Neural cell (in vitro differentiated cells): ENCODE measurements around the gene BCL6B. TPM values are rescaled to one million over a fixed set of nuclear protein-coding genes. Genes with fewer than 3 reads are reported as not detected.

Source experiments
- H2AFZ ChIP-seq: fragments of 200-600, 300-800 bp; sonication (generic), shearing (Covaris generic); 2 replicates; pipeline ENCODE4 v1.6.0; 2014; ENCODE audit warnings: low read depth, mild to moderate bottlenecking, antibody characterized with exemption, low read length, moderate library complexity
- H3F3A ChIP-seq: fragments of 200-600 bp; shearing (Covaris generic); 2 replicates; pipeline ENCODE4 v1.6.1; 2016; ENCODE audit warnings: mild to moderate bottlenecking, moderate library complexity, mixed read lengths, antibody characterized with exemption, low read length; ENCODE audit not compliant: insufficient read depth, poor library complexity, severe bottlenecking
- H3K27ac ChIP-seq: fragments of 200-600, 300-800 bp; sonication (generic), shearing (Covaris generic); 2 replicates; pipeline ENCODE4 v1.5.1; 2014; ENCODE audit warnings: mild to moderate bottlenecking, low read length, moderate library complexity
- H3K27me3 ChIP-seq: fragments of 300-800, 200-600 bp; sonication (generic), shearing (Covaris generic); 2 replicates; pipeline ENCODE4 v1.6.0; 2014; ENCODE audit warnings: mild to moderate bottlenecking, low read depth, low read length, moderate library complexity; ENCODE audit not compliant: insufficient read depth
- H3K36me3 ChIP-seq: fragments of 300-800, 200-600 bp; sonication (generic), shearing (Covaris generic); 2 replicates; pipeline ENCODE4 v1.5.1; 2014; ENCODE audit warnings: mild to moderate bottlenecking, antibody characterized with exemption, low read length, moderate library complexity; ENCODE audit not compliant: insufficient read depth
- H3K4me2 ChIP-seq: fragments of 300-800, 200-600 bp; sonication (generic), shearing (Covaris generic); 2 replicates; pipeline ENCODE4 v1.6.0; 2014; ENCODE audit warnings: mild to moderate bottlenecking, low read length
- H3K4me3 ChIP-seq: fragments of 300-800, 200-600 bp; sonication (generic), shearing (Covaris generic); 2 replicates; pipeline ENCODE4 v1.5.1; 2014; ENCODE audit warnings: mild to moderate bottlenecking, low read length, moderate library complexity
- H3K79me2 ChIP-seq: fragments of 200-600 bp; shearing (Covaris generic); replicated peaks from 2 replicates; pipeline ENCODE4 v1.6.0; 2014; ENCODE audit warnings: mild to moderate bottlenecking, low read length, moderate library complexity; ENCODE audit not compliant: insufficient read depth
- H3K9ac ChIP-seq: fragments of 300-800, 200-600 bp; sonication (generic), shearing (Covaris generic); 2 replicates; pipeline ENCODE4 v1.6.1; 2016; ENCODE audit warnings: mild to moderate bottlenecking, low read length, mixed read lengths
- H3K9me2 ChIP-seq: fragments of 200-600 bp; shearing (Covaris generic); 2 replicates; pipeline ENCODE4 v1.6.1; 2016; ENCODE audit warnings: mild to moderate bottlenecking, low read length, mixed read lengths; ENCODE audit not compliant: insufficient read depth
- H3K9me3 ChIP-seq: fragments of 200-600, 300-800 bp; sonication (generic), shearing (Covaris generic); 2 replicates; pipeline ENCODE4 v1.6.1; 2016; ENCODE audit warnings: mild to moderate bottlenecking, mixed run types, low read length, moderate library complexity, mixed read lengths
- H4K20me1 ChIP-seq: fragments of 200-600 bp; shearing (Covaris generic); 2 replicates; pipeline ENCODE4 v1.6.1; 2016; ENCODE audit warnings: mild to moderate bottlenecking, mixed run types; ENCODE audit not compliant: insufficient read depth
- CTCF ChIP-seq: fragments of 450-650 bp; IDR thresholded peaks from 2 replicates; pipeline ENCODE4 v1.5.1; 2014; ENCODE audit warnings: antibody characterized with exemption, mild to moderate bottlenecking, moderate library complexity; ENCODE audit not compliant: poor library complexity, severe bottlenecking
- EP300 ChIP-seq: fragments of 450-650 bp; conservative IDR thresholded peaks from 2 replicates; pipeline ENCODE4 v1.6.1; 2014; ENCODE audit warnings: antibody characterized with exemption, mild to moderate bottlenecking, moderate library complexity; ENCODE audit not compliant: poor library complexity, severe bottlenecking
- EZH2 ChIP-seq: fragments of 200-600, 300-800 bp; shearing (Covaris generic), sonication (generic); IDR thresholded peaks from 2 replicates; pipeline ENCODE4 v1.6.1; 2014; ENCODE audit warnings: antibody characterized with exemption, low read length, borderline replicate concordance, mild to moderate bottlenecking; ENCODE audit not compliant: insufficient read depth, poor library complexity, severe bottlenecking
- MXI1 ChIP-seq: fragments of 450-650 bp; conservative IDR thresholded peaks from 2 replicates; pipeline ENCODE4 v1.6.1; 2014; ENCODE audit warnings: antibody characterized with exemption, mild to moderate bottlenecking; ENCODE audit not compliant: poor library complexity, severe bottlenecking
- POLR2AphosphoS5 ChIP-seq: IDR thresholded peaks from 2 replicates; pipeline ENCODE4 v1.6.1; 2012
- RAD21 ChIP-seq: fragments of 450-650 bp; conservative IDR thresholded peaks from 2 replicates; pipeline ENCODE4 v1.6.1; 2014; ENCODE audit warnings: antibody characterized with exemption, mild to moderate bottlenecking, moderate library complexity
- REST ChIP-seq: IDR thresholded peaks from 2 replicates; pipeline ENCODE4 v1.6.1; 2012; ENCODE audit warnings: borderline replicate concordance
- SMC3 ChIP-seq: fragments of 450-650 bp; conservative IDR thresholded peaks from 2 replicates; pipeline ENCODE4 v1.6.1; 2014; ENCODE audit warnings: antibody characterized with exemption, mild to moderate bottlenecking, moderate library complexity; ENCODE audit not compliant: poor library complexity
- TAF1 ChIP-seq: IDR thresholded peaks from 2 replicates; pipeline ENCODE4 v1.6.1; 2012; ENCODE audit warnings: low read depth
- polyA plus RNA-seq: library from polyadenylated mRNA; depleted of rRNA; stranded (reverse); fragments of >200 nt; gene quantifications from 2 replicates; pipeline ENCODE4 v1.2.3, GENCODE V29; 2014

BCL6B gene
- polyA plus RNA-seq, 1 donor from 2014 or later: not detected

- TF ChIP-seq SMC3 (no peak), POLR2AphosphoS5 (no peak), RAD21 (no peak), EZH2 (no peak), EP300 (no peak), CTCF (no peak), TAF1 (no peak), REST (no peak), MXI1 (no peak)
- H3F3A ChIP-seq: no peaks in the 10 kb centered on the region
- peaks cover 8% of the 10 kb centered on the region for H3K79me2 ChIP-seq
- H3K27me3 ChIP-seq: peaks cover 22% of the 10 kb centered on the region
- no peak overlapping the region for H3K27ac ChIP-seq
- no peaks in the 10 kb centered on the region for H3K36me3 ChIP-seq
- H3K9ac ChIP-seq: no peak overlapping the region
- H3K4me2 ChIP-seq: no peak overlapping the region
- H4K20me1 ChIP-seq: no peaks in the 10 kb centered on the region
- H3K9me2 ChIP-seq: no peaks in the 10 kb centered on the region
- H2AFZ ChIP-seq: no peak overlapping the region
- no peak overlapping the region for H3K4me3 ChIP-seq
- no peaks in the 10 kb centered on the region for H3K9me3 ChIP-seq
Measured at GRCh38 chr17:7017827-7018200, 5.0 kb upstream of the BCL6B start.

GRCh38 chr17:7018331-7018964, 4.4 kb upstream of the BCL6B start:
- no peak overlapping the region for H3K9ac ChIP-seq
- TF ChIP-seq EP300: no peak
- no peak for TF ChIP-seq CTCF
- TF ChIP-seq EZH2: no peak
- TF ChIP-seq SMC3: no peak
- no peak for TF ChIP-seq TAF1
- TF ChIP-seq REST: no peak
- no peak for TF ChIP-seq POLR2AphosphoS5
- TF ChIP-seq RAD21: no peak
- H2AFZ ChIP-seq: no peak overlapping the region

More at GRCh38 chr17:7018331-7018964, 4.4 kb upstream of the BCL6B start:
- H3K4me2 ChIP-seq: no peak overlapping the region
- no peak overlapping the region for H3K4me3 ChIP-seq
- H3F3A ChIP-seq: no peaks in the 10 kb centered on the region
- no peaks in the 10 kb centered on the region for H3K9me3 ChIP-seq
- no peak overlapping the region for H3K27ac ChIP-seq
- H3K79me2 ChIP-seq: peaks cover 1% of the 10 kb centered on the region
- no peaks in the 10 kb centered on the region for H3K9me2 ChIP-seq
- no peaks in the 10 kb centered on the region for H4K20me1 ChIP-seq
- H3K36me3 ChIP-seq: no peaks in the 10 kb centered on the region
- peaks cover 28% of the 10 kb centered on the region for H3K27me3 ChIP-seq
